Transverse colon (tissue), 3 donors: ENCODE measurements around the gene DNAI2.

Source experiments
- CTCF ChIP-seq, 5 experiments: fragments of 200-600 bp in 3 of 5; fragments of 450-650 bp in 2 of 5; sonication (generic) in 3 of 5; IDR thresholded peaks; 1 replicate in 2 of 5; 2 replicates in 3 of 5; pipeline ENCODE4 v1.5.1; 2016 to 2017; ENCODE audit warnings: antibody characterized with exemption in 5 of 5, inconsistent platforms in 3 of 5, mild to moderate bottlenecking in 2 of 5, moderate library complexity in 1 of 5
- EP300 ChIP-seq: sonication (generic); formaldehyde crosslinking; IDR thresholded peaks from one replicate; pipeline ENCODE4 v1.6.1; 2017; ENCODE audit warnings: antibody characterized with exemption, low read depth

GRCh38 chr17:74231928-74232907 is 41.8 kb upstream of the DNAI2 start:
- TF ChIP-seq EP300 (no peak), CTCF (IDR thresholded peaks at IDR 0.05) (no peak)
